GM19468 (cell line): ENCODE results near the gene NAGPA.
"Not testable (repeated sequence)": the region's sequence is repeated elsewhere in the genome, so short reads cannot be mapped to it uniquely, and the experiment has no call there.

ENCODE experiments used
- ATAC-seq: cut with Tn5 transposase; IDR thresholded peaks from one replicate; pipeline ENCODE4 v1.9.1; 2021; ENCODE audit warnings: mild to moderate bottlenecking, moderate library complexity, moderate number of reproducible peaks; ENCODE audit not compliant: unreplicated experiment; ENCODE audit errors: extremely low read depth

NAGPA gene

GRCh38 chr16:5033256-5034166, at the start of gene NAGPA:
TSS of gene NAGPA (minus strand) at chr16:5033935. CDS start at chr16:5033914, 21 bp downstream.
- peak; percentile 71 for ATAC-seq

- not testable (repeated sequence) for ATAC-seq
Measured at GRCh38 chr16:5080996-5081395, 47.3 kb upstream of the NAGPA start.

- ATAC-seq = not testable (repeated sequence)
Measured at GRCh38 chr16:5080461-5080860, 46.7 kb upstream of the NAGPA start.

- ATAC-seq = no peak
Measured at GRCh38 chr16:5078626-5079025, 44.9 kb upstream of the NAGPA start.

- no peak for ATAC-seq
Measured at GRCh38 chr16:5077304-5077703, 43.6 kb upstream of the NAGPA start.

GRCh38 chr16:5075637-5076036, 41.9 kb upstream of the NAGPA start:
- ATAC-seq = no peak

- not testable (repeated sequence) for ATAC-seq
Measured at GRCh38 chr16:5073771-5074170, 40.0 kb upstream of the NAGPA start.

- no peak for ATAC-seq
Measured at GRCh38 chr16:5073279-5073629, 39.5 kb upstream of the NAGPA start.

GRCh38 chr16:5072334-5073278, 38.9 kb upstream of the NAGPA start:
- no peak for ATAC-seq

GRCh38 chr16:5071681-5072333, 38.1 kb upstream of the NAGPA start, which contains the start of gene ALG1:
TSS of gene ALG1 (plus strand) at chr16:5071843. CDS start at chr16:5071850, 7 bp downstream.
- peak; percentile 89 for ATAC-seq

- no peak for ATAC-seq
Measured at GRCh38 chr16:5071341-5071680, 37.6 kb upstream of the NAGPA start.

- no peak for ATAC-seq
Measured at GRCh38 chr16:5070431-5071186, 36.9 kb upstream of the NAGPA start.

GRCh38 chr16:5069854-5070253, 36.1 kb upstream of the NAGPA start:
- no peak for ATAC-seq

GRCh38 chr16:5069048-5069447, 35.3 kb upstream of the NAGPA start:
- ATAC-seq = no peak

GRCh38 chr16:5066511-5066910, 32.8 kb upstream of the NAGPA start:
- ATAC-seq = no peak

- no peak for ATAC-seq
Measured at GRCh38 chr16:5065813-5066212, 32.1 kb upstream of the NAGPA start, which contains the start of gene C16orf89. TSS of gene C16orf89 (minus strand) at chr16:5065956. CDS start at chr16:5065908, 48 bp downstream.

- ATAC-seq = no peak
Measured at GRCh38 chr16:5065326-5065725, 31.6 kb upstream of the NAGPA start.

GRCh38 chr16:5064915-5065314, 31.2 kb upstream of the NAGPA start:
- no peak for ATAC-seq
